ENCODE results near the gene PTPRD.

- TF ChIP-seq CTCF (conservative IDR thresholded peaks at IDR 0.05; ENCODE audit: low read length), result no peak
- no peak for TF ChIP-seq EZH2phosphoT487 (IDR thresholded peaks at IDR 0.05; ENCODE audit: borderline replicate concordance)
Measured at GRCh38 chr9:8576741-8577140, 2036.1 kb downstream of the PTPRD start.

All from Loucy (cell line).